Left ventricle myocardium superior (tissue), 1 donor: ENCODE measurements around the gene MDGA2. TPM values are rescaled to one million over a fixed set of nuclear protein-coding genes. Genes with fewer than 3 reads are reported as not detected.
"Not testable (repeated sequence)": the region's sequence is repeated elsewhere in the genome, so short reads cannot be mapped to it uniquely, and the experiment has no call there.

ENCODE experiments used
- ATAC-seq: fragments of 200-7000 bp; cut with Tn5 transposase; one replicate; pipeline ENCODE4 v1.9.1; 2020; ENCODE audit warnings: mild to moderate bottlenecking, moderate library complexity
- DNase-seq: peaks from one replicate; pipeline ENCODE4 v3.0.0-alpha.2; 2020
- intact Hi-C: fragments of 100-400 bp; cut with micrococcal nuclease; formaldehyde crosslinking; loops from one replicate; pipeline ENCODE4 v1.11.0; 2022
- total RNA-seq: library from RNA; stranded (reverse); fragmentation: NEBNext Ultra II Directional; extraction: Animal tissue kit (Norgen Biotek cat#: 25700); gene quantifications from one replicate; pipeline ENCODE4 v1.2.1, GENCODE V29; 2021
- donor health status: DM: no; HTN: yes; CAD: no; lungs with severe emphysema.

Gene MDGA2
- total RNA-seq, 1 donor from 2014 or later = not detected

GRCh38 chr14:47270715-47271114 lies 404.7 kb downstream of the MDGA2 start:
- ATAC-seq = no peak

DNA sequence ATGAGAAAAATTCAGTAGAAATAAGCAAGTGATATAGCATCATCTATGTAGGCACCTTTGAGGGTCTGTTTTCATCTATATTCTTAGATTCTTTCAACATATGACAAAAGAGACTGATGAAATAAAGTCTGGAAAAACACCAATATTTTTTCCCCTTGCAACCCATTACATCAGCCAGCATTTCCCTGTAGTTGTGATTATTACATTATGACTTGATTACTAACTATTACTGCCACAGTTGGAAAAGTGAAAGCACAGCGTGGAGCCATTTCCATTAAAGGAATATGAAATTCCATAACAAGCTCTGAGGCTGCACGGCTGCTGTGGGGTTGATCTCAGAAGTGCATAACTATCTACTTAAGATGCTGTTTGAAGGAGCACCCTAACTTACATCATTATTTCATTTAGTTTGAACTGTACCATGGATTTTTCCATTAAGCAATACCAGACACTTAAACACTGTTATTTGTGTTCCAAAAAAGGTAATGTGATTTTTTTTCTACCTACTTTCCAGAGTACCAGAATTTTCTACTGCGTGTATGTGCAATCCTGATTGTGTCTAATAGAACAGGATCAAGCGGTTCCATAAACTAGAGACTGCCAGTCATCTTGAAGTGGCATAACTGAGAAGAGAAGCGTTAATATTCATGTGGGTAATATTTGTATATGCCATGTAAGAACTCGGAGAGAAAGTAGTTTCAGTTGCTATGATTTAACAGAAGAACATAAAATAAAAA lies 405.5 kb downstream of the MDGA2 start:
- intact Hi-C loops = no loop called here
- no peak for DNase-seq
- ATAC-seq = no peak

More at GRCh38 chr14:47270715-47271114, 404.7 kb downstream of the MDGA2 start:
- DNase-seq = no peak
- intact Hi-C loops = no loop called here

- intact Hi-C loops = no loop called here
- no peak for ATAC-seq
These were observed 410.6 kb downstream of the MDGA2 start for GRCh38 chr14:47264842-47265241.

DNA sequence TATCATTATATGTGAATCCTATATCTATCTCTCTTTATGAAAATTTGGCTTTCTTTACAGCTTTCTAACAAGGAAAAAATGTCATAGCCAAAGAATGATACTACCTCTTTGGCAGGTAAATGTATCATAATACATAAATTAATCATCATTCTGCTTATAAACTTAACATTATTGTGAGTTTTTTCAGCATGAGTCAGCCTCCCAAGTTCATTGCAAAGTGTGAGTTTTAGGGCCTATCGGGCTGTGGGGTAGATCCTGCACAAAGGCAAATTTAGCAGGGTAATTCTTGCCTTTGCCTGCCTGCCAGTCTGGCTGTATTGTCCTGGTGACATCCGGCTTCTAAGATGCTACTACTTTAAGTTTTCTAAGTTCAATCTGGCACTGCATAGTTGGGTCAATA lies 412.6 kb downstream of the MDGA2 start:
- ATAC-seq = no peak
- intact Hi-C loops = no loop called here
- DNase-seq = no peak

More at GRCh38 chr14:47264842-47265241, 410.6 kb downstream of the MDGA2 start:
- DNase-seq = no peak

- ATAC-seq (no peak), DNase-seq (no peak)
- intact Hi-C loops = no loop called here
These were observed 414.1 kb downstream of the MDGA2 start for GRCh38 chr14:47261350-47261749.

- ATAC-seq (no peak), DNase-seq (no peak)
- intact Hi-C loops = no loop called here
These were observed 415.6 kb downstream of the MDGA2 start for GRCh38 chr14:47259796-47260195.

GRCh38 chr14:47257013-47257412 lies 418.4 kb downstream of the MDGA2 start:
- DNase-seq (no peak), ATAC-seq (no peak)
- intact Hi-C loops = no loop called here

DNA sequence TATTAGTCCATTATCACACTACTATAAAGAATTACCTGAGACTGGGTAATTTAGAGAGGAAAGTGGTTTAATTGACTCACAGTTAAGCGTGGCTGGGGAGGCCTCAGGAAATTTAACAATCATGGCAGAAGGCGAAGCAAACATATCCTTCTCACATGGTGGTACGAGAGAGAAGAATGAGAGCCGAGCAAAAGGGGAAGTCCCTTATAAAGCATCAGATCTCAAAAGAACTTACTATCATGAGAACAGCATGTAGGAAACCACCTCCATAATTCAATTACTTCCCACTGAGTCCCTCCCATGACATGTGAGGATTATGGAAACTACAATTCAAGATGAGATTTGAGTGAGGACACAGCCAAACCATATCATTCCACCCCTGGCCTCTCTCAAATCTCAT lies 422.6 kb downstream of the MDGA2 start:
- ATAC-seq (no peak), DNase-seq (no peak)
- intact Hi-C loops = no loop called here

- intact Hi-C loops = no loop called here
- ATAC-seq (no peak), DNase-seq (no peak)
These were observed 429.0 kb downstream of the MDGA2 start for GRCh38 chr14:47246367-47246766.

DNA sequence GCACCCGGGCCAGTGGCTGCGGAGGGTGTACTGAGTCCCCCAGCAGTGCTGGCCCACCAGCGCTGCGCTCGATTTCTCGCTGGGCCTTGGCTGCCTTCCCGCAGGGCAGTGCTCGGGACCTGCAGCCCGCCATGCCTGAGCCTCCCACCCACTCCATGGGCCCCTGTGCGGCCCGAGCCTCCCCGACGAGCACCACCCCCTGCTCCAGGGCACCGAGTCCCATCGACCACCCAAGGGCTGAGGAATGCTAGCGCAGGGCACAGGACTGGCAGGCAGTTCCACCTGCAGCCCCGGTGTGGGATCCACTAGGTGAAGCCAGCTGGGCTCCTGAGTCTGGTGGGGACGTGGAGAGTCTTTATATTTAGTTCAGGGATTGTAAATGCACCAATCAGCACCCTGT lies 432.8 kb downstream of the MDGA2 start:
- intact Hi-C loops, ATAC-seq, DNase-seq: not testable (repeated sequence)

DNA sequence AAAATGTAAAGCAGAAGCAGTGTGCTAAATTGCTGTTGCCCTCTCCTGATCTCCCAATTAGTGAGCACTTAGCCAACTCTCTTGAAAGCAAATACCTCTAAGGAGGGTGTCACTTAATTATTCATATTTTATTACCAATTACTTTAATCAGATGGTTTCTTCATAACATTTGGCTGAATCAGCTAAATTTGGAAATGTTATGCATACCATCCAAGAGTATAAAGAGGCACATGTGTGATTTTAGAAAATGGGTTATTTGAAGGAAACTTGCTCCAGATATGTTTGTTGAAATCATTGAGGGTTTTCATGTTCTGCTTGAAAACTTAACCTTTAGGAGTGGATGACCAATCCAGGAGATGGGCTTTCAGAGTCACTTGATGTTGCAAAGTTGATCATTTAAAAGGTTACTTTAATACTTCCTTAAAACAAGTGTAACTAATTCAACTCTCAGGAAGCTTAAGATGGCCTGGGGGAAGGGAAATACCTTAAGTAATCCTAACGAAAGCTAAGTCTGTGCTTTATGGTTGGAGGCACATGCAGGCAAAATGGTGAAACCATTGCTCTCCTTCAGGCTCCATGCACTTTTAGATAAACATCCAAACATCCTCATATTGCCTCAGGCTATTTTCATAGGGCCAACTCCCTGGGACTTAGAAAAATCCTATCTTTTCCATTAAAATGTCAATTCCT lies 434.5 kb downstream of the MDGA2 start:
- no peak for DNase-seq
- intact Hi-C loops = no loop called here
- no peak for ATAC-seq

GRCh38 chr14:47235619-47236018 lies 439.8 kb downstream of the MDGA2 start:
- DNase-seq (no peak), ATAC-seq (no peak)
- intact Hi-C loops = no loop called here

DNA sequence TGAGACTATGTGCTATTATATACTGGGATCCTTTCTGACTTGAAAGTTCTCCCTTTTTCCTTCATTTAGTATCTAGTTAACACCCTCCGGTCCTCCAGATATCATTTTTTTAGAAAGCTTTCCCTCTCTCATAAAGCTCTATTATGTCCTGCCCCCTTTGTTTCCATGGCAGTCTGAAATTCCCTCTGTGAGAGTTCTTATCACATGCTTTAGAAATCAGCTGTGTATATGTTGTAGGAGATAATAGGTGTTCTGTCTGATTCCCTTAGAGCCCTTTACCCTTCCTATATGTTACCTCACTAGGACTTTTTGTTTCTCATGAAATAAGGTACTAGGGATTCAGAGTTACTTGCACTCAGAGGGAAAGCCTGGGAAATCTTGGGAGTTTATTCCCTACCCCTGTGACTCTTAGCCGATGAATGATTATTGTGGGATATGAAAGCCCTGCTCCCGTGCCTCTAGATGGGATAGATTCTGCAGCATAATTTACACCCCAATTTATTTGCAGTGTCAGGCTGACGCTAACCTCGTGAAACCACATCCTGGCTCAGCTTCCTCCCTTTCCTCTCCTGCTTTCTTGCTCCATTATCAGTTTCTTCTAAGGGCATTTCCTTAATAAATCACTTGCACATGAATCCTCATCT lies 448.4 kb downstream of the MDGA2 start:
- intact Hi-C loops = no loop called here
- ATAC-seq (no peak), DNase-seq (no peak)

- DNase-seq (no peak), ATAC-seq (no peak)
- intact Hi-C loops = no loop called here
These were observed 451.7 kb downstream of the MDGA2 start for GRCh38 chr14:47223656-47224055.

- intact Hi-C loops = no loop called here
- no peak for ATAC-seq
These were observed 455.3 kb downstream of the MDGA2 start for GRCh38 chr14:47220096-47220495.

DNA sequence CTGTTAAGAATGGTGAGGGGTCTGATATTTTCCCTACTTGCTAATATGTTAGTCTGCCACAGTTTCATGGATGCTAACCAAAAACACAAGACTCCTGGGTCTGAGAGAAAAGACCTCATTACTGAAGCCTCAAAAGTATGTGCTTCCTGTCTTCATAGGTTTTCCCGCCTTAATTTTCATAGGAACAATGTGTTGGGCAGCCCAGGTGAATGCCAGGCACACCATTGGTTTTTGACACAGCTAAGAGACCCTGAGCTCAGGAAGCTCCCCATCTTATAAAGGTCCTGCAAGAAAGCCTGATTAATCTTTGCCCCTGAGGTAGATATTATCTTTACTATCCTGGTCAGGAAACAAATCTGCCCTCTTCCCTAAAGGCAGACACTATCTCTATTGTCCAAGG lies 464.1 kb downstream of the MDGA2 start:
- DNase-seq = no peak
- intact Hi-C loops = no loop called here
- ATAC-seq = no peak

More at GRCh38 chr14:47220096-47220495, 455.3 kb downstream of the MDGA2 start:
- DNase-seq = no peak

GRCh38 chr14:47210099-47210498 lies 465.3 kb downstream of the MDGA2 start:
- intact Hi-C loops = no loop called here
- ATAC-seq = no peak
- DNase-seq = no peak

- no peak for DNase-seq
- intact Hi-C loops = no loop called here
- no peak for ATAC-seq
These were observed 467.0 kb downstream of the MDGA2 start for GRCh38 chr14:47208434-47208833.

GRCh38 chr14:47207617-47208016 lies 467.8 kb downstream of the MDGA2 start:
- DNase-seq = no peak
- no peak for ATAC-seq
- intact Hi-C loops = no loop called here

DNA sequence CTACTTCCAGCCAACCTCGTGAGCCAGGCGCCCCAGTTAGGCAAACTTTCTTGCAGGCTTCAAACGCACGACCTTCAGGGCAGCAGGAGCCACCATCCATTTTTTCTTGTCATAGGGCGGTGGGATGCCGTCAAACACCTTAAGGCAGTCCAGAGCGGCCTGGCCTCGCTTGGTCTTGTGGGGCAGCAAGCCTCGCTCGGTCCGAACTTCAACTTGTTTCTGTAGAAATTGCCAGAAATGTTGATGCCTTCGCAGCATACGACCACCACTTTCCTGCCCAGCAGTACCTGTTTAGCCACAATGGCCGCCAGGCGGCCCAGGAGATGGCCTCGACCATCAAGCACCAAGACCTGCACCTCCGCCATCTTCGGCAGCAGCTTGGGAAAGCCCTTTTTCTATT lies 474.7 kb downstream of the MDGA2 start:
- ATAC-seq (no peak), DNase-seq (no peak)
- intact Hi-C loops = no loop called here
